IMR-90 (cell line): ENCODE measurements around the gene PLS1. TPM values are rescaled to one million over a fixed set of nuclear protein-coding genes. Genes with fewer than 3 reads are reported as not detected.

Experiments
- ATAC-seq: fragments of 200-7000 bp; cut with Tn5 transposase; 2 replicates; pipeline ENCODE4 v1.9.1; 2020; ENCODE audit warnings: low read depth, mild to moderate bottlenecking, moderate library complexity
- BruUV-seq: library from RNA; stranded (reverse); fragments of 400-500 nt; replicated peaks from 2 replicates; lab custom pipeline; 2021; lab: Mats Ljungman, UMichigan
- CTCF ChIA-PET: fragments of 300-600 bp; formaldehyde crosslinking; extraction: SDS; loops from one replicate; lab custom pipeline; 2021; ENCODE audit warnings: antibody characterized with exemption; lab: Yijun Ruan, JAX
- POLR2A ChIA-PET: fragments of 300-600 bp; sonication (Branson Sonifier 250); formaldehyde crosslinking; loops from one replicate; lab custom pipeline; 2022; ENCODE audit warnings: antibody characterized with exemption; ENCODE audit not compliant: unreplicated experiment; lab: Charles Lee
- DNase-seq: peaks from one replicate; pipeline ENCODE4 v3.0.0; 2013
- H2AFZ ChIP-seq: replicated peaks from 2 replicates; pipeline ENCODE3; 2013; ENCODE audit warnings: low read length, mild to moderate bottlenecking; ENCODE audit not compliant: poor library complexity
- H2AK5ac ChIP-seq: 2 replicates; pipeline ENCODE4 v1.6.1; 2013; ENCODE audit warnings: low read depth, low read length, inconsistent platforms
- H2AK9ac ChIP-seq: replicated peaks from 2 replicates; pipeline ENCODE3; 2013; ENCODE audit warnings: mild to moderate bottlenecking, low read depth, low read length, moderate library complexity; ENCODE audit not compliant: poor library complexity
- H2BK120ac ChIP-seq: 2 replicates; pipeline ENCODE4 v1.6.1; 2013; ENCODE audit warnings: low read depth, low read length, inconsistent platforms
- H2BK15ac ChIP-seq: 3 replicates; pipeline ENCODE4 v1.6.1; 2013; ENCODE audit warnings: low read depth, low read length, inconsistent platforms
- H2BK20ac ChIP-seq: 2 replicates; pipeline ENCODE4 v1.6.1; 2013; ENCODE audit warnings: low read depth, mild to moderate bottlenecking, inconsistent platforms, low read length, moderate library complexity
- H2BK5ac ChIP-seq: 2 replicates; pipeline ENCODE4 v1.6.1; 2013; ENCODE audit warnings: mild to moderate bottlenecking, low read depth, low read length, inconsistent platforms; ENCODE audit not compliant: poor library complexity, severe bottlenecking
- H3K14ac ChIP-seq: replicated peaks from 2 replicates; pipeline ENCODE4 v1.6.1; 2013; ENCODE audit warnings: low read depth, low read length, inconsistent platforms
- H3K18ac ChIP-seq: 2 replicates; pipeline ENCODE4 v1.6.1; 2013; ENCODE audit warnings: low read depth, low read length, control low read depth
- H3K23ac ChIP-seq: 2 replicates; pipeline ENCODE4 v1.6.1; 2013; ENCODE audit warnings: low read depth, low read length, inconsistent platforms
- H3K27ac ChIP-seq: 2 replicates; pipeline ENCODE4 v1.5.1; 2013; ENCODE audit warnings: mild to moderate bottlenecking, control low read depth, low read length; ENCODE audit not compliant: insufficient read depth
- H3K27me3 ChIP-seq: 2 replicates; pipeline ENCODE4 v1.6.1; 2013; ENCODE audit warnings: low read length; ENCODE audit not compliant: control insufficient read depth, insufficient read depth
- H3K36me3 ChIP-seq: 2 replicates; pipeline ENCODE4 v1.6.1; 2013; ENCODE audit warnings: low read length, mixed read lengths; ENCODE audit not compliant: control insufficient read depth, insufficient read depth
- H3K4ac ChIP-seq: 2 replicates; pipeline ENCODE4 v1.6.1; 2013; ENCODE audit warnings: low read depth, low read length, inconsistent platforms
- H3K4me1 ChIP-seq: 2 replicates; pipeline ENCODE4 v1.6.1; 2013; ENCODE audit warnings: low read length, mixed read lengths; ENCODE audit not compliant: control insufficient read depth, insufficient read depth
- H3K4me2 ChIP-seq: 2 replicates; pipeline ENCODE4 v1.6.1; 2013; ENCODE audit warnings: low read depth, mild to moderate bottlenecking, control low read depth, low read length, moderate library complexity
- H3K4me3 ChIP-seq: 2 replicates; pipeline ENCODE4 v1.5.1; 2013; ENCODE audit warnings: low read depth, mild to moderate bottlenecking, control low read depth, low read length, moderate library complexity; ENCODE audit not compliant: insufficient read depth
- H3K56ac ChIP-seq: 2 replicates; pipeline ENCODE4 v1.6.1; 2013; ENCODE audit warnings: low read length, inconsistent platforms; ENCODE audit not compliant: insufficient read depth; ENCODE audit errors: extremely low read depth
- H3K79me1 ChIP-seq, 2 experiments: 2 replicates each; pipeline ENCODE4 v1.6.1; 2013; ENCODE audit warnings: low read length in 2 of 2, inconsistent platforms in 1 of 2, low read depth in 1 of 2
- H3K9ac ChIP-seq: 2 replicates; pipeline ENCODE4 v1.6.1; 2013; ENCODE audit warnings: low read depth, low read length, control low read depth
- H3K9me1 ChIP-seq: 2 replicates; pipeline ENCODE4 v1.6.1; 2013; ENCODE audit warnings: low read length, inconsistent platforms; ENCODE audit not compliant: insufficient read depth
- H3K9me3 ChIP-seq: 2 replicates; pipeline ENCODE4 v1.6.1; 2013; ENCODE audit warnings: low read length; ENCODE audit not compliant: control insufficient read depth, insufficient read depth
- H4K20me1 ChIP-seq: 2 replicates; pipeline ENCODE4 v1.6.1; 2013; ENCODE audit warnings: low read length, inconsistent platforms; ENCODE audit not compliant: insufficient read depth
- H4K5ac ChIP-seq: 2 replicates; pipeline ENCODE4 v1.6.1; 2013; ENCODE audit warnings: mild to moderate bottlenecking, low read depth, low read length, control low read depth
- H4K8ac ChIP-seq, 2 experiments: 2 replicates each; pipeline ENCODE4 v1.6.1; 2013; ENCODE audit warnings: low read depth in 2 of 2, low read length in 2 of 2, control low read depth in 1 of 2, inconsistent platforms in 1 of 2
- H4K91ac ChIP-seq: 2 replicates; pipeline ENCODE4 v1.6.1; 2013; ENCODE audit warnings: low read depth, low read length, inconsistent platforms; ENCODE audit not compliant: insufficient read depth
- BHLHE40 ChIP-seq: fragments of 150-350 bp; IDR thresholded peaks from 2 replicates; pipeline ENCODE4 v1.6.1; 2016; ENCODE audit warnings: mild to moderate bottlenecking, low read depth, low read length
- CEBPB ChIP-seq: IDR thresholded peaks from 2 replicates; pipeline ENCODE4 v1.6.1; 2012; ENCODE audit warnings: low read depth, low read length, improper control_type of control experiment
- CHD1 ChIP-seq: IDR thresholded peaks from 2 replicates; pipeline ENCODE4 v1.6.1; 2012; ENCODE audit warnings: low read depth, low read length, improper control_type of control experiment
- CTCF ChIP-seq: conservative IDR thresholded peaks from 2 replicates; pipeline ENCODE4 v1.5.1; 2012; ENCODE audit warnings: mild to moderate bottlenecking, low read depth, low read length, improper control_type of control experiment
- ELK1 ChIP-seq: fragments of 150-350 bp; IDR thresholded peaks from 2 replicates; pipeline ENCODE4 v1.6.1; 2016; ENCODE audit warnings: low read depth, mild to moderate bottlenecking, low read length, moderate library complexity, borderline replicate concordance
- FOS ChIP-seq: fragments of 150-350 bp; IDR thresholded peaks from 2 replicates; pipeline ENCODE4 v1.6.1; 2016; ENCODE audit warnings: low read depth, low read length
- MAFK ChIP-seq: IDR thresholded peaks from 2 replicates; pipeline ENCODE4 v1.6.1; 2012; ENCODE audit warnings: low read depth, low read length, improper control_type of control experiment
- MAZ ChIP-seq: IDR thresholded peaks from 2 replicates; pipeline ENCODE4 v1.6.1; 2012; ENCODE audit warnings: low read depth, mild to moderate bottlenecking, low read length, improper control_type of control experiment, moderate library complexity, borderline replicate concordance
- NFE2L2 ChIP-seq: fragments of 150-350 bp; IDR thresholded peaks from 2 replicates; pipeline ENCODE4 v1.6.1; 2016; ENCODE audit warnings: low read depth, mild to moderate bottlenecking, low read length
- POLR2A ChIP-seq: IDR thresholded peaks from 2 replicates; pipeline ENCODE4 v1.6.1; 2012; ENCODE audit warnings: mild to moderate bottlenecking, low read depth, low read length
- RAD21 ChIP-seq: IDR thresholded peaks from 2 replicates; pipeline ENCODE4 v1.6.1; 2012; ENCODE audit warnings: low read length, improper control_type of control experiment
- RCOR1 ChIP-seq: IDR thresholded peaks from 2 replicates; pipeline ENCODE4 v1.6.1; 2012; ENCODE audit warnings: mild to moderate bottlenecking, low read length, improper control_type of control experiment; ENCODE audit not compliant: insufficient replicate concordance
- SMC3 ChIP-seq: fragments of 150-350 bp; IDR thresholded peaks from 2 replicates; pipeline ENCODE4 v1.6.1; 2016; ENCODE audit warnings: low read depth, mild to moderate bottlenecking, antibody characterized with exemption, low read length, moderate library complexity
- WGBS, 2 experiments: methylation state at CpG; one replicate each; pipeline versions ENCODE4 v1.1.5 to v1.1.7; 2013; ENCODE audit warnings: missing lambda C conversion rate in 2 of 2; ENCODE audit not compliant: insufficient read length in 1 of 2; ENCODE audit errors: extremely low coverage in 2 of 2; 5-methylcytosine and 5-hydroxymethylcytosine counted together
- dilution Hi-C: fragments of 300-500 bp; cut with HindIII; formaldehyde crosslinking; loops from one replicate; pipeline ENCODE4 v1.14.3; 2018; ENCODE audit warnings: low sequenced_read_pairs; ENCODE audit not compliant: unreplicated experiment
- in situ Hi-C: fragments of 300-500 bp; cut with MboI; formaldehyde crosslinking; loops from 3 replicates; pipeline ENCODE4 v1.14.3; 2019; ENCODE audit warnings: low sequenced_read_pairs, inconsistent platforms, mixed read lengths
- intact Hi-C: fragments of 100-400 bp; cut with micrococcal nuclease; formaldehyde crosslinking; loops from 2 replicates; pipeline ENCODE4 v1.10.0; 2022
- polyA plus RNA-seq, 3 experiments: library from polyadenylated mRNA; depleted of rRNA; stranded (reverse); fragments of >200 nt; gene quantifications; 2 replicates each; pipeline ENCODE4 v1.2.3, GENCODE V29; 2012; ENCODE audit warnings: low replicate concordance in 1 of 3
- total RNA-seq: library from RNA; depleted of rRNA; stranded (reverse); fragments of >200 nt; gene quantifications from 2 replicates; pipeline ENCODE4 v1.2.3, GENCODE V29; 2012

PLS1 gene
- total and polyA plus RNA-seq, 2 of the 4 experiments (the other 2 are of a cell fraction) = 0.29 to 0.90 TPM

GRCh38 chr3:142723665-142723967 lies 127.4 kb downstream of the PLS1 start:
- H3K18ac ChIP-seq = no peak overlapping the region
- ATAC-seq (peak; percentile 2; the same call in 1 of the 2 replicates), DNase-seq (no peak)
- intact Hi-C loops (loop anchor here (5.0 kb wide), 1 partner anchor 126 kb away; the partner anchor contains the start of gene PLS1), in situ Hi-C loops (no loop called here), dilution Hi-C loops (no loop called here)
- H4K5ac ChIP-seq = no peak overlapping the region
- no peak overlapping the region for H3K4ac ChIP-seq
- peaks cover 11 to 12% of the 10 kb centered on the region in 2 experiments for H3K79me1 ChIP-seq
- H3K14ac ChIP-seq = peak overlapping the region; percentile 72; the same call in 1 of the 2 replicates
- no peaks in the 10 kb centered on the region; the same call in 1 of the 2 replicates for H3K36me3 ChIP-seq
- no TSS peak for BruUV-seq
- H3K27me3 ChIP-seq = no peaks in the 10 kb centered on the region
- H3K27ac ChIP-seq = no peak overlapping the region
- no peak overlapping the region for H3K56ac ChIP-seq
- H4K8ac ChIP-seq = peak overlapping the region in 1 of 2 experiments; percentile 20; a peak in 2 of 4 replicates
- no peak overlapping the region for H2BK20ac ChIP-seq
- no peaks in the 10 kb centered on the region for H3K9me3 ChIP-seq
- H3K9ac ChIP-seq = peak overlapping the region; percentile 51
- peak overlapping the region; percentile 86 for H2AFZ ChIP-seq
- no CpG with 5 or more reads among the region's 10 CpGs for WGBS, 2 experiments
- H4K91ac ChIP-seq = no peak overlapping the region
- no peak overlapping the region for H2BK15ac ChIP-seq
- POLR2A ChIA-PET = interaction anchor here (0.5 kb wide), 1 partner anchor 17 kb away, joined by 4 read pairs; no protein-coding TSS in a partner anchor
- H3K4me3 ChIP-seq = peak overlapping the region; percentile 95
- H2AK9ac ChIP-seq = no peak overlapping the region
- H2BK120ac ChIP-seq = no peak overlapping the region
- peak overlapping the region; percentile 100 for H3K4me2 ChIP-seq
- CTCF ChIA-PET = no interaction called here
- H3K9me1 ChIP-seq = no peaks in the 10 kb centered on the region
- H3K23ac ChIP-seq = no peak overlapping the region
- TF ChIP-seq RAD21 = no peak
- no peak for TF ChIP-seq CTCF
- no peak for TF ChIP-seq SMC3
- no peak for TF ChIP-seq ELK1
- TF ChIP-seq POLR2A = no peak
- TF ChIP-seq MAZ = no peak
- TF ChIP-seq BHLHE40 = no peak
- no peak for TF ChIP-seq MAFK
- TF ChIP-seq CHD1 = no peak
- no peak for TF ChIP-seq FOS
- TF ChIP-seq NFE2L2 = no peak
- no peak for TF ChIP-seq CEBPB
- no peak for TF ChIP-seq RCOR1
- H2BK5ac ChIP-seq = no peak overlapping the region
- H3K4me1 ChIP-seq = peaks cover 2% of the 10 kb centered on the region; the same call in 1 of the 2 replicates
- H4K20me1 ChIP-seq = no peaks in the 10 kb centered on the region
- no peak overlapping the region for H2AK5ac ChIP-seq
